Stimulated activated effector memory CD8-positive, alpha-beta T cell treated with anti-CD3 and anti-CD28 coated beads, Interleukin-12 subunit alpha, Interleukin-12 subunit beta, amount 100 ng/mL, for 72 hours (primary cell): ENCODE data around the gene PRKAA1.
A peak's percentile ranks its signal among the peaks of the same experiment; 100 is the strongest.

Experiments used
- ATAC-seq: fragments of 150-1000 bp; cut with Tn5 transposase; 2 replicates; pipeline ENCODE4 v1.10.0; 2021
- DNase-seq, 2 donors: peaks; one replicate each; pipeline ENCODE4 v3.0.0; 2021 to 2022; ENCODE audit warnings: low spot score in 2 of 2
- H3K27ac Mint-ChIP-seq: one replicate; pipeline ENCODE4 v1.8.0; 2022; ENCODE audit warnings: mild to moderate bottlenecking, mixed read lengths
- H3K36me3 Mint-ChIP-seq: one replicate; pipeline ENCODE4 v1.8.0; 2022; ENCODE audit warnings: mild to moderate bottlenecking, mixed read lengths
- H3K4me1 Mint-ChIP-seq: one replicate; pipeline ENCODE4 v1.8.0; 2022; ENCODE audit warnings: mixed read lengths
- H3K4me3 Mint-ChIP-seq: one replicate; pipeline ENCODE4 v1.8.0; 2022; ENCODE audit warnings: mild to moderate bottlenecking, mixed read lengths
- H3K9me3 Mint-ChIP-seq: one replicate; pipeline ENCODE4 v1.8.0; 2022; ENCODE audit warnings: mixed read lengths

The PRKAA1 gene

GRCh38 chr5:40798012-40798800 is at the start of gene PRKAA1:
Gene PRKAA1, minus strand, starts transcription at chr5:40798374. Its CDS starts 185 bp downstream, at chr5:40798189.
- DNase-seq = peak; percentile 91 to 93
- Mint-ChIP-seq H3K4me1 (peaks cover 26% of the 10 kb centered on the region), H3K27ac (peak within 1 kb of the TSS; percentile 86), H3K36me3 (peaks cover 40% of the 10 kb centered on the region), H3K9me3 (no peaks in the 10 kb centered on the region), H3K4me3 (peak within 1 kb of the TSS; percentile 78)
- peak; percentile 95 for ATAC-seq

GRCh38 chr5:40847525-40847924 is 49.4 kb upstream of the PRKAA1 start:
- Mint-ChIP-seq H3K4me1 (no peaks in the 10 kb centered on the region), H3K4me3 (no peak overlapping the region), H3K36me3 (no peaks in the 10 kb centered on the region), H3K27ac (no peak overlapping the region), H3K9me3 (no peaks in the 10 kb centered on the region)
- DNase-seq = no peak
- no peak for ATAC-seq

- Mint-ChIP-seq H3K27ac (no peak overlapping the region), H3K4me1 (peaks cover 3% of the 10 kb centered on the region), H3K9me3 (no peaks in the 10 kb centered on the region), H3K4me3 (no peak overlapping the region), H3K36me3 (no peaks in the 10 kb centered on the region)
- DNase-seq = no peak
- no peak for ATAC-seq
Measured at GRCh38 chr5:40846371-40846770, 48.2 kb upstream of the PRKAA1 start.

GRCh38 chr5:40844565-40844964 is 46.4 kb upstream of the PRKAA1 start:
- H3K4me3 Mint-ChIP-seq = no peak overlapping the region
- H3K36me3 Mint-ChIP-seq = no peaks in the 10 kb centered on the region
- peaks cover 6% of the 10 kb centered on the region for H3K4me1 Mint-ChIP-seq
- no peaks in the 10 kb centered on the region for H3K9me3 Mint-ChIP-seq
- no peak overlapping the region for H3K27ac Mint-ChIP-seq
- ATAC-seq (no peak), DNase-seq (no peak)

GRCh38 chr5:40842351-40842750 is 44.2 kb upstream of the PRKAA1 start:
- Mint-ChIP-seq H3K4me1 (peaks cover 6% of the 10 kb centered on the region), H3K27ac (no peak overlapping the region), H3K9me3 (no peaks in the 10 kb centered on the region), H3K36me3 (no peaks in the 10 kb centered on the region), H3K4me3 (no peak overlapping the region)
- ATAC-seq = no peak
- no peak for DNase-seq

GRCh38 chr5:40841068-40841805 is 43.1 kb upstream of the PRKAA1 start, which contains the start of gene CARD6:
Gene CARD6, plus strand, starts transcription at chr5:40841367. Its CDS starts 16 bp downstream, at chr5:40841383.
- Mint-ChIP-seq H3K36me3 (no peaks in the 10 kb centered on the region), H3K9me3 (no peaks in the 10 kb centered on the region), H3K27ac (peak within 1 kb of the TSS; percentile 20), H3K4me3 (peak within 1 kb of the TSS; percentile 58), H3K4me1 (peaks cover 6% of the 10 kb centered on the region)
- ATAC-seq (no peak), DNase-seq (no peak)

GRCh38 chr5:40838086-40838485 is 39.9 kb upstream of the PRKAA1 start:
- H3K27ac Mint-ChIP-seq = peak overlapping the region; percentile 54
- no peaks in the 10 kb centered on the region for H3K9me3 Mint-ChIP-seq
- H3K4me3 Mint-ChIP-seq = no peak overlapping the region
- no peak for DNase-seq
- peaks cover 26% of the 10 kb centered on the region for H3K36me3 Mint-ChIP-seq
- peaks cover 19% of the 10 kb centered on the region for H3K4me1 Mint-ChIP-seq
- no peak for ATAC-seq

GRCh38 chr5:40834849-40835787 is 36.9 kb upstream of the PRKAA1 start, which contains the start of gene RPL37:
Gene RPL37, minus strand, starts transcription at chr5:40835222. Its CDS starts 37 bp downstream, at chr5:40835185.
- Mint-ChIP-seq H3K4me1 (peaks cover 34% of the 10 kb centered on the region), H3K36me3 (peaks cover 56% of the 10 kb centered on the region), H3K4me3 (peak within 1 kb of the TSS; percentile 90), H3K27ac (peak within 1 kb of the TSS; percentile 98), H3K9me3 (no peaks in the 10 kb centered on the region)
- DNase-seq (peak; percentile 75 to 95), ATAC-seq (peak; percentile 98)

GRCh38 chr5:40834391-40834848 is 36.2 kb upstream of the PRKAA1 start:
- peak overlapping the region; percentile 90 for H3K4me3 Mint-ChIP-seq
- DNase-seq = peak in 1 of 2 donors; percentile 63
- H3K27ac Mint-ChIP-seq = peak overlapping the region; percentile 98
- no peak for ATAC-seq
- H3K36me3 Mint-ChIP-seq = peaks cover 63% of the 10 kb centered on the region
- H3K9me3 Mint-ChIP-seq = no peaks in the 10 kb centered on the region
- peaks cover 40% of the 10 kb centered on the region for H3K4me1 Mint-ChIP-seq

GRCh38 chr5:40833712-40834229 is 35.6 kb upstream of the PRKAA1 start:
- Mint-ChIP-seq H3K36me3 (peaks cover 69% of the 10 kb centered on the region), H3K4me1 (peaks cover 47% of the 10 kb centered on the region), H3K4me3 (peak overlapping the region; percentile 90), H3K27ac (peak overlapping the region; percentile 98), H3K9me3 (no peaks in the 10 kb centered on the region)
- ATAC-seq (no peak), DNase-seq (no peak)

- ATAC-seq (no peak), DNase-seq (no peak)
- peaks cover 59% of the 10 kb centered on the region for H3K4me1 Mint-ChIP-seq
- peak overlapping the region; percentile 98 for H3K27ac Mint-ChIP-seq
- H3K9me3 Mint-ChIP-seq = no peaks in the 10 kb centered on the region
- H3K4me3 Mint-ChIP-seq = peak overlapping the region; percentile 90
- H3K36me3 Mint-ChIP-seq = peaks cover 83% of the 10 kb centered on the region
Measured at GRCh38 chr5:40832345-40832744, 34.2 kb upstream of the PRKAA1 start.

- H3K9me3 Mint-ChIP-seq = no peaks in the 10 kb centered on the region
- ATAC-seq (peak; percentile 71), DNase-seq (no peak)
- peak overlapping the region; percentile 90 for H3K4me3 Mint-ChIP-seq
- H3K27ac Mint-ChIP-seq = peak overlapping the region; percentile 98
- H3K36me3 Mint-ChIP-seq = peaks cover 91% of the 10 kb centered on the region
- peaks cover 59% of the 10 kb centered on the region for H3K4me1 Mint-ChIP-seq
Measured at GRCh38 chr5:40831346-40832210, 33.4 kb upstream of the PRKAA1 start.

GRCh38 chr5:40829748-40830533 is 31.8 kb upstream of the PRKAA1 start:
- DNase-seq (no peak), ATAC-seq (no peak)
- no peak overlapping the region for H3K4me3 Mint-ChIP-seq
- no peaks in the 10 kb centered on the region for H3K9me3 Mint-ChIP-seq
- H3K4me1 Mint-ChIP-seq = peaks cover 51% of the 10 kb centered on the region
- H3K27ac Mint-ChIP-seq = peak overlapping the region; percentile 98
- peaks cover 100% of the 10 kb centered on the region for H3K36me3 Mint-ChIP-seq
